ENCODE results near the gene SLN.

SLN gene

DNA sequence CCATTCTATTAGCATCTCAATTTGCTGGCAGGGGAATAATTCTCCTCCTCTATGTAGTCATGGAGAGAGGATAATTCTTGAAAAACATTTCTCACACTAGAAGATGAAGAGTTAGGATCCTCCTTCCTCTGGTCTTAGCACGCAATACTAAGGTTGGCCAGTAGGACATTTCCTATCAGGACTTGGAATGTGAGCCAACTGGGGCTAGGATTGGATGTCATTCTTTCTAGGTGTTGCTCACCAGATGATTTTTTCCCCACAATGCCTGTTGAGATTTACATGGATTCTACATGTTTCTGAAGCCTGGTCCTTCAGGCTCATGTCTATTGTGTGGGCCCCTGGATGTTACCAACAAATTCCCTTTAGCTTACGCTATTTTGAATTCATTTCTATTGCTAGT is 28.0 kb downstream of the SLN start:
- DNase-seq (ENCODE audit: low read depth in 2 of 2), result no peak

DNA sequence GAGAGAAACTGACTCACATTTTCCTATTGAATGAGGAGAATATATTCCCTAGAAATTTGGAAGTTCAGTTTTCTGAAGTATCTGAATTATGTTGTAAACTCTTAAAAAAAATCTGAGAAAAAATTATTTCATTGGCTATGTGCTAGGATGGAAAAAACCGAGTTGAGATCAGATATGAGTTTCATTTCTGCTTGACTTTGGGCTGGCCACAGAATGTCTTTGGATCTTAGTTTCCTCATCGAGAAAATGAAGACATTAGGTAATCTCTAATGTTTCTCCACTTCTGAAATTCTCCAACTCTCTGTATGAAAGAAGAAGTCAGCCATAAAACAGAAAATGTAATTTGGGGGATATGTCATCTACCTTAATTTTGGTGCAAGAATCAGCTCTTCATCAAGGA is 28.8 kb downstream of the SLN start:
- no peak for DNase-seq (ENCODE audit: low read depth in 2 of 2)

DNA sequence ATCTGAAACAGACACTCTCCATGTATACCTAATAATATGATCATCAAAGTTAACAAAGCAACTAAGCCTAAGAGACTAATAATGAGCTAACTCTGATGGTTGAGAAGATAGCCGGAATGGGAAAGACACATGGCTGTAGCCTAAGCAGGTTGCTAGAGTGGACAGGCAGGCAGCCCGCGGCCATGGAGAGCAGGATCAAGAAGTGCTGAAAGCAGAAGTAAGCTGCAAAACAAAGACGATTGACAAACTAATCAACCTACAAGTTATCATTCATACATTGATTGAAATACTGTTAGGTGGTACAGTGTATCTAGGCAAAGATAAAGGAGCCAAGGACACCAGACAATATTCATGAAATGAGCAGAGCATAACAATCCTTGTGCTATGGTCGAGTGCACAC is 29.3 kb downstream of the SLN start:
- no peak for DNase-seq (ENCODE audit: low read depth in 2 of 2)

DNA sequence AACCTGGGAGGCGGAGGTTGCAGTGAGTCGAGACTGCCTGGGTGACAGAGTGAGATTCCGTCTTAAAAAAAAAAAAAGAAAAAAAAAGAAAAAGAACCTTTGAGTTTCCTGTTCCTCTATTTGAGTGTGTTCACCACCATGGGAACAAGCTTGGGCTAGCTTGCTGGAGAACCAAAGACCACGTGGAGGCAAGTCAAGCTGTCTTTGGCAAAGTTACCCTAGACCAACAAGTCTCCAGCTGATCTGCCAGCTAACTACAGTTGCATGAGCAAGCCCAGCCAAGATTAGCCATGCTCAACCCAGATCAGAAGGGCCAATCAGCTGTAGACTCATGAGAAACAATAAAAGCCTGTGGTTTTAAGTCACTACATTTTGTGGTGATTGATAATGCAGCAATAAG is 29.7 kb downstream of the SLN start:
- no peak for DNase-seq (ENCODE audit: low read depth in 2 of 2)

DNA sequence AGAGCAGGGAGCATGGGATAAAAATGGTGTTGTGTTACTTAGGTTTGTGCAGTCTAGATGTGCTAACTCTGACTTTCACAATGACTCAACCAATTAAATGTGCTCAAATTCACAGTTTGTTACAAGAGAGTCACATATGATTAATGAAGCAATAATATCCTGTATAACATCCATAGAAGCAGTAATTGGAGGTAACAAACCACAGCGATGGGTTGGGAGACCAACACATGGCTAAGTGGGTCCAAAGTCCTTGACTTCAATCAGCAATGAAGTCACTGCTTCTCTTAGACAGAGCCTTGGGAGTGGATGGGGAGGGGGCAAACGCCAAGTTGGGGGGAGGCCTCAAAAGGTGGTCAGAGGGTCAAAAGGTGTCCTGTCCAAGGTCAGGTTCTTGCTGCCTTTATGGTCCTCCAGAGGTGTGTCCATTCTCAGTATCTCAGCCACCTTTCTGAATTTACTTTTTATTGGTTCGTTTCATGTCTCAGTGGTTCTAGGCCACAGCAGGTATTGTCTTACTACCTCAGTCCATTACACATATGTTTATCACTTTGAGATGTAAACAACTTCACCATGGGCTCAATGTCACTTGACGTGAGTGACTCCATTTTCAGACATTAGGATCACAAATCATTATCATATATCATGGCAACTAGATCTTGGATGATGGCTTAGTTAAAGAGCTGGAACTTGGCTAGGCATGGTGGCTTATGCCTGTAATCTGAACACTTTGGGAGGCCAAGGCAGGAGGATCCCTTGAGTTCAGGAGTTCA is 32.4 kb downstream of the SLN start:
- no peak for DNase-seq (ENCODE audit: low read depth in 2 of 2)

DNA sequence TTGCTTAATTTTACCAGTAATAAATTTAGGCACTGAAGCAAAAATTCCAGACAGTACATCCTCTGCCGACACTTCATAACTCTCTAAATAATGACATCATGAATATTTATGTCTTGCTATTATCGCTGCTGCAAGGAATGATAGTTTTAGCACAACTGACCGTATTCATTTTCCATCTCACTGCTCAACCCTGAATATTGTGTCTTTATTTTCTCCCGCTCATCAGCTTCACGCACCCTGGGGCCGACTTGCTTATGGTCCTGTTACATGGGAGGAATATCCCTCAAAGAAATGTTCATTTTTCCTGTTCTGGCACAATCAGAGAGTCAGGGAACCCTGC is 33.3 kb downstream of the SLN start:
- DNase-seq (ENCODE audit: low read depth in 2 of 2), result no peak

DNA sequence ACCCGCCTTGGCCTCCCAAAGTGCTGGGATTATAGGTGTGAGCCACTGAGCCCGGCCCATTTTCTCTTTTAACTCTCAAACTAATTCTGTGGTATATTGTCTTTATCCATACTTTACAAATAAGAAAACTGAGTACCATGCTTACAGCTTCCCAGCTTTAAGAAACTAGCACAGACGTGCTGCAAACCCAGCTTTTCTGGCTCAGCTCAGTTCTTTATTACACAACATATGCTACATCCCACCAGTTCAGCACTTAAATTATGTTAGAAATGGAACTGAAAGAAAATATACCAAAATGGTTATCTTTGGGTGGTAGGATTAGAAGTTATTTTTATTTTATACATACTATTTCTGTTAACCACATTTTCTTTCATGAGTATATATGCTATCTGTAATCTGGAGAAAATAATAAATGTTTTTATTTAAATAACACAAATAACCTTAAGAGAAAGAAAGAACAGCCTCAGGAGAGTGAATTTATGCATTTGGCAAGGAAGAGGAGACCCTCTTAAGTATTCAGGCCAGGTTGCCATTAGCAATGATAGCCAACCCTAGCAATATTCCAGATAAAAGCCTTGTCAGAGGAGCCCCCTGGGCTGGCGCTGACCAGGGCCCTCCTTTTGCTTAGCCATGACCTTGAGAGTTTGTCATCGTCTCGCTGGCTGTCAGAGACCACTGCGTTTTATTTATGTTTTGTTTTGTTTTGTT is 33.8 kb downstream of the SLN start:
- DNase-seq (ENCODE audit: low read depth in 2 of 2), result no peak

DNA sequence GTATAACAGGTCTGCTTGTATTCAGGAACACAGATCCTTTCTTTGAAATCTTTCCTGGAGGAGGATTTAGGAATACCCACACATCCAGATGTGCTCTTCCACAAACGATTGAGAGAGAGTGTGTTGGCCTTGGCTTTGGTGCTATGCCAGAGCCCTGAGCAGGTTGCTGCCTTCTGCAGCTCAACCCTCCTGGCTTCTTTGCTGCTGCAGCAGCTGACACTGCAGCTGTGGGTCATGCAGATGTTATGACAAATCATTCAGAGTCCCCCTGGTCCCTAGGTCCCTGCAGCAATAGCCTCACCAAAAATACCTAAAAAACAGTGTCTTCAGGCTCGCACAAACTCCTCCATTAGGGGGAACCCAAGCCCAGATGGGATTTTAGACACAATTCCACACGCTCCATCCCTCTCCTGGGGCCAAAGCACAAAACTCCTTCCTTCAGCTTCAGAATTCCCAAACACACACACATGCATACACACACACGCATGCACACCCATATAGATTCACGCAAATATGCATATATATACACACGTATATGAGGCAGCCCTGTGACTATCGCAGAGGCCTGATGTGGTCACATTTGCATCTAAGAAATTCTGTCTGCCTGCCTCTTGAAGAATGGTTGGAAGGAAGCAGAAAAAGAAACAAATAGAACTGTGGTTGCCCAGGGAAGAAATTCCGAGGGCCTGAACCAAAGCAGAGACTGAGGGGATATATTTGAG is 35.4 kb downstream of the SLN start:
- no peak for DNase-seq (ENCODE audit: low read depth in 2 of 2)

DNA sequence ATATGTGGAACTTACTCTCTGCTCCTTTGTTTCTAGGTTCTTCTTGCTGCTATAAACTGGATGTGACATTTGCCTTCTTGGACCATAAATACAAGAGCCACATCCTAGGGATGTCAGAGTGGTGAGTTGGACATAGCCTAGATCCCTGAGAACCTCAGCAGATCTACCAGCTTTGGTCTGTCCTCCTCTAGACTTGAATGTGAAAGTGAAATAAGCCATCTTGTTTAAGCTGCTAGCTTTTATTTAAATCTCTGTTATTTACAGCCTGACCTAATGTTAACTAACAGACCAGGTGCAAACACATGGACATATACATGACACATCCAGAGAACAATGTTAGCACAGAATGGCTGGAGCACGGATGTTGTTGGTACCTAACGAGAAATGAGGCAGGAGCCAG is 36.0 kb downstream of the SLN start:
- no peak for DNase-seq (ENCODE audit: low read depth in 2 of 2)

DNA sequence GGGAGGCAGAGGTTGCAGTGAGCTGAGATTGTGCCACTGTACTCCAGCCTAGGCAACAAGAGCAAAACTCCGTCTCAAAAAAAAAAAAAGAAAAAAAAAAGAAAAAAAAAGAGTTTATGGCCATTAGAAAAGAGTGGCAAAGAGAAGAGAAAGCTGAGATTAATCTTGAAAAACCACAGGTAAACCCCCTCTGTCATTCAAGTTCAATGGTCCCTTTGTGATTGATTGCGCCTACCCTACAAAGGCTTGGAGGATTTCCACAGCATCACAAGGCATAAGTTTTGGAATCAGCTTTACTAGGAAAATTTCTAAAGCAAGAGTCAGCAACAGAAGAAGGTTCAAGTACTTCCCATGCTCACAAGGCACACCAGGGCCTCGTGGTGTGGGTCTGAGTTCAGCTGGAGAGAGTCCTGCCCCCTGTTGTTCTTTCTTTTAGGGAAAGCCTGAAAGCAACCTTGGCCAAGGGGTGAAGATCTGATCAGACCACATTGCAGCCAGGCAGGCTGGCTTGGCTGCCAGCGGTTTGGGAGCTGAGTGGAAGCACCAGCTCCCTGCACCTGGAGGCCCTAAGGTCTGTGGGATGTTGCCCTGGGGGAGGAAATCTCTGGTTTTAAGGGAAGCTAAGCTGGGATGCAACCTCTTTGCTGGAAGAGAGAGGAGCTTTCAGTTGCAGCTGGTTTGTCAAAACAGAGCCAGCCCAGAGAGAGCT is 41.8 kb downstream of the SLN start:
- DNase-seq (ENCODE audit: low read depth in 2 of 2), result no peak

DNA sequence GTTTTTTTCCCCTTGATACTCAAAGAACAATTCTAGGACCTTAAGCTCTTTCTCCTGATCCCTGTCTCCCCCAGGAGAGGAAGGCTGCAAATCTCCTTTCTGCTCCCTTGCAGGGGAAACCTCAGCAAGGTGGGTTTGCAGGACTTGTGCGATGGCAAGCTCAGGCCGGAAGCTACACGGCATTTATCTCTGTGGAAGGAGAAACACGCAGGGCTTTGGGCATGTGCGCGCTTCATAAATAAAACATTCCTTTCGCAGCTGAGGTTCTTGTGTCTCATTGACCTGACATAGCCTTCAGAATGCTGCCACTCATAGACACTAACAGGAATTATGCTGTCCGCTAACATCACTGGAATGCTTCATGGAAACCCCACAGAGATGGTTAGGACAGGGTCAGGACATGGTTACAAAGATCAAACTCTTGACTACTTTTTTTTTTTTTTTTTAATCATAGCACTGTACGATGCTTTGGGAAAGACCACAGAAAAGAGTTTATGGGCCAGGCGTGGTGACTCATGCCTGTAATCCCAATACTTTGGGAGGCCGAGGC is 42.6 kb downstream of the SLN start:
- no peak for DNase-seq (ENCODE audit: low read depth in 2 of 2)

DNA sequence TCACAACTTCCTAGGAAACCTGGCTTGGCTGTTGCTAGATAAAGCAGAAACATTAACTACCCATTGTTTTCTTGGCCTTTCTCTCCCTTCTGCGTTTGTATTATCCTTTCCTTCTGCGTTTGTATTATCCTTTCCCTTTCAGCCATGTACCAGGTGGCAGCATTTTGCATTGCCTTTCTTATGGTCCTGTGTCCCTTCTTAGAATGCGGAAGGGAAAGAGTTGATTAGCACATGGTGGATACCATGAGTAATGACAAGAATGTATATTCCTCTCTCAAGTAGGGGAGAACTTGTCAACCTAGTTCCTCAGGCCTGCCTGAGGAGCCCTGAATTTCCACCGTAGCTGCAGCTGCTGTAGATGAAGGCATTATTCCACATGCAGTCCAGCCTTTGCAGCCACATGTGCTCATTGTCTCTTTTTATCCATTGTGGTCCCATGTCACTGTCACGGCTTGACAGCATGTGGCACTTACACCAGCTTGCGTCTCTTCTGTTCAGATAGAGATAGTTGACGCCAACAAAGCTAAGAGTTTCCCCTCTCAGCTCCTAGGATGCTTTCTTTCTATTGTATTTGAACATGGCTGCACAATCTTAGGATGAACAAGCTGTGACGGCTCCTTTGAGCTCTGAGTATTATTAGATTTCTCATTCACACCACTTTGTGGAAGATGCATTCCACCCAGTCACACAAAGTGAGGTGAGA is 44.8 kb downstream of the SLN start:
- DNase-seq (ENCODE audit: low read depth in 2 of 2), result no peak

DNA sequence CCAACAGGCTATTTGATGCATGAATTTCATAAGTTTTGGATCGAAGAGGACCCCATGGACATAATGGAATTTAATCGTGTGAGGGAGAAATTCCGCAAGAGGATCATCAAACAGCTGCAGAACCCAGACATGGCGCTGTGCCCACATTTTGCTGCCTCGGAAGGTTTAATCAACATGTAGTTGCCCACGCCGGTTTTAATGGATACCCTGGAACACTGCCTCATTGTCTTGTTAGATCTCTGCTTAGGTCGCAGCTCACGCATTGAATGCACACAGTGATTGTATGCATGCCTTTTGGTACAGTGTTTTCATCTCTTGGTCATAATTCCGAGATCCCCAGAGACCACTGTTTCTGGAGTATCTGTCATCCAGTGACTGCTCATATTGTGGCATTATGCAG is 46.8 kb downstream of the SLN start:
- no peak for DNase-seq (ENCODE audit: low read depth in 2 of 2)

DNA sequence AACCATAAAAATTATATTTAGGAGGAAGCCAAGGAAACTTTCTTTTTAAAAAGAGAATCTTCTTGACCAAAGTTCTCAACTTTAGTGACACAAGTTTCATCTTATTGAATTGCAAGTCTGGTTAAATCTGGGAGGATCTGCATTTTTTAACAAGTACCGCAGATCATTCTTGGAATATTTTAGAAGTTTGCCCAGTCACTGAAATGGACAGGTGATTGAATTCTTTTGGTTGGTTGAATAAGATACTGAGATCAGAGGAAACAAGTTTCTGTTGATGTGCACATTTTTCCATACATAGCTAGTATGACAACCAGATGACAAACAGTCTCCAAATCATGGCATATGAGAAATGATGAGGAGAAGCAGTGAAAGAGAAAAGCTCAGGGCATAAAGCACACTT is 50.2 kb downstream of the SLN start:
- DNase-seq (ENCODE audit: low read depth in 2 of 2), result no peak

DNA sequence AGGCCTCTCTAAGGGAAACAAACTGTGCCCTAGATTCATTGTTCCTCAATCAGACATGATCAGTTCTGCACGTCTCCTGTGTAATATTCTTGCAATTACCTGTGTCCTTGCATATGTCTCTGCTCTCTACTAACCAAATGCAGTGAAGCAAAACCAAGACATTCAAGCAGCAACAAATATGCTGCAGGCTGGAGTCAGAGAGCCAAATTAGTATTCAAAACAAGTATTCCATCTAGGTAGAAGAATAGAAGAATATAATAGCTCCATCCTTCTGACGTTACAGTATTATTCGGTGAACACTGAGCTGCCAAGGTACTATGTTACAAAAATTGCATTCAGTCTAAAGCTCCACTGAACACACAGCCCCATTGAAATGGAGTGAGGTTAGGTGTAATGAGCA is 51.8 kb downstream of the SLN start:
- DNase-seq (ENCODE audit: low read depth in 2 of 2), result no peak

DNA sequence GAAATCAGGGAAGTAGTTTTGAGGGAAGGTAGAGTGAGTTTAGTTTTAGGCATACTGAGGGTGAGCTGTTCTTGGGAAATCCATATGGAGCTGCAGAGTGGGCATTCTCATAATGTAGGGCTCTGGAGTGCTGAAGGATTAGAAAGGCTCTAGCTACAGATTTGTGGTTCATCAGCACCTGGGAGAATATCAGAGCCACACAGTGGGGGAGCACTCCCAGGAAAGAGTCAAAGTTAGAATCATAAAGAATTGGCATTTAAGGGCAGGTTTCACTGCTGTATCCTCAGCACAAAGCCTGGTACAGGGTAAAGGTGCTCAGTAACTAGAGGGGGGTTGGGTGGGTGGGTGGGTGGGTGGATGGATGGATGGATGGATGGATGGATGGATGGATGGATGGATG is 52.5 kb downstream of the SLN start:
- DNase-seq (ENCODE audit: low read depth in 2 of 2), result no peak
